ENCODE data around the gene TMEM270. TPM values are rescaled to one million over a fixed set of nuclear protein-coding genes. Genes with fewer than 3 reads are reported as not detected.

Gene TMEM270
- total and polyA plus RNA-seq, 10 of the 15 experiments (the other 5 are each of a cell fraction or from before 2014, with no cell fraction given) = not detected

GRCh38 chr7:73856941-73857340 is 4.0 kb upstream of the TMEM270 start:
- H3K9ac ChIP-seq (ENCODE audit: control insufficient read depth, insufficient read depth, low read length) = no peak overlapping the region
- ChIA-PET RAD21 (ENCODE audit: unreplicated experiment) (interaction anchor here (0.5 to 1.4 kb wide), 3 partner anchors 10 to 848 kb away, joined by 3 read pairs; no protein-coding TSS in a partner anchor), CTCF (interaction anchor here (0.9 to 1.8 kb wide), 8 partner anchors 12 to 338 kb away, joined by 3 to 7 read pairs (median 3); no protein-coding TSS in a partner anchor), SMC1A (ENCODE audit: uncharacterized antibody, unreplicated experiment) (interaction anchor here (1.6 kb wide), 1 partner anchor 45 kb away, joined by 3 read pairs; no protein-coding TSS in a partner anchor), POLR2A (no interaction called here)
- no peak overlapping the region for H3K4me2 ChIP-seq (ENCODE audit: control insufficient read depth, insufficient read depth)
- ATAC-seq (no peak), FAIRE-seq (no peak), DNase-seq (ENCODE audit: low read depth, low spot score) (no peak)
- BruUV-seq (replicated peaks) = no TSS peak
- H3K27ac ChIP-seq (ENCODE audit: control insufficient read depth, insufficient read depth) = no peak overlapping the region
- H3K4me1 ChIP-seq (ENCODE audit: control insufficient read depth, insufficient read depth, low read length) = peaks cover 5% of the 10 kb centered on the region
- in situ Hi-C loops (cut with MboI) (loop anchor here (5.0 kb wide), 1 partner anchor 250 kb away; no protein-coding TSS in a partner anchor), intact Hi-C loops (cut with micrococcal nuclease; ENCODE audit: unreplicated experiment) (loop anchor here (5.0 kb wide), 1 partner anchor 250 kb away; no protein-coding TSS in a partner anchor)
- H2AFZ ChIP-seq (ENCODE audit: control insufficient read depth, low read depth, low read length) = no peak overlapping the region
- no peaks in the 10 kb centered on the region for H3K36me3 ChIP-seq (ENCODE audit: control insufficient read depth in 2 of 2, insufficient read depth in 2 of 2, low read length in 1 of 2)
- WGBS (ENCODE audit: insufficient coverage, insufficient replicate concordance, low lambda C conversion rate, missing lambda C conversion rate) = 0% methylated on average over 3 of the region's 3 CpGs
- no peaks in the 10 kb centered on the region for H4K20me1 ChIP-seq (ENCODE audit: control insufficient read depth, insufficient read depth)
- H3K9me3 ChIP-seq (replicated peaks; ENCODE audit: control insufficient read depth, insufficient read depth, low read length) = no peaks in the 10 kb centered on the region
- no peak overlapping the region for H3K4me3 ChIP-seq
- H3K27me3 ChIP-seq (replicated peaks in 1 of 2; ENCODE audit: control insufficient read depth in 2 of 2, insufficient read depth in 2 of 2, low read length in 1 of 2) = 0 out of 4 replicates have a peak, but pooled peaks cover 0 to 2% of the 10 kb centered on the region in 2 experiments
- H3K79me2 ChIP-seq (ENCODE audit: control insufficient read depth, insufficient read depth, low read length) = no peaks in the 10 kb centered on the region
- TF ChIP-seq BRCA1 (IDR thresholded peaks at IDR 0.05; ENCODE audit: low read depth, low read length) = no peak
- TF ChIP-seq TCF7 (IDR thresholded peaks at IDR 0.05; ENCODE audit: borderline replicate concordance) = no peak
- TF ChIP-seq YBX1 (IDR thresholded peaks at IDR 0.05) = no peak
- no peak for TF ChIP-seq NRF1 (conservative IDR thresholded peaks at IDR 0.05; ENCODE audit: low read depth, low read length)
- no peak for TF ChIP-seq SMC3 (IDR thresholded peaks at IDR 0.05; ENCODE audit: borderline replicate concordance, low read length)
- no peak for TF ChIP-seq PAX5 (IDR thresholded peaks at IDR 0.05; ENCODE audit: borderline replicate concordance, low read depth, low read length)
- TF ChIP-seq ESRRA (IDR thresholded peaks at IDR 0.05; ENCODE audit: low read length) = no peak
- no peak for TF ChIP-seq GABPA (IDR thresholded peaks at IDR 0.05; ENCODE audit: low read depth)
- no peak for TF ChIP-seq ZBTB40 (IDR thresholded peaks at IDR 0.05; ENCODE audit: borderline replicate concordance)
- TF ChIP-seq STAT1 (conservative IDR thresholded peaks at IDR 0.05) = no peak
- no peak for TF ChIP-seq CEBPZ (IDR thresholded peaks at IDR 0.05; ENCODE audit: low read depth, low read length)
- no peak for TF ChIP-seq REST (IDR thresholded peaks at IDR 0.05; ENCODE audit: low read depth, low read length)
- no peak for TF ChIP-seq MTA3 (IDR thresholded peaks at IDR 0.05; ENCODE audit: borderline replicate concordance, low read length)
- no peak for TF ChIP-seq POLR2A (IDR thresholded peaks at IDR 0.05; ENCODE audit: low read depth, low read length)
